ENCODE measurements around the gene ZNF787. TPM values are rescaled to one million over a fixed set of nuclear protein-coding genes. Genes with fewer than 3 reads are reported as not detected.

Gene ZNF787
- total RNA-seq, result 25.0 TPM

DNA sequence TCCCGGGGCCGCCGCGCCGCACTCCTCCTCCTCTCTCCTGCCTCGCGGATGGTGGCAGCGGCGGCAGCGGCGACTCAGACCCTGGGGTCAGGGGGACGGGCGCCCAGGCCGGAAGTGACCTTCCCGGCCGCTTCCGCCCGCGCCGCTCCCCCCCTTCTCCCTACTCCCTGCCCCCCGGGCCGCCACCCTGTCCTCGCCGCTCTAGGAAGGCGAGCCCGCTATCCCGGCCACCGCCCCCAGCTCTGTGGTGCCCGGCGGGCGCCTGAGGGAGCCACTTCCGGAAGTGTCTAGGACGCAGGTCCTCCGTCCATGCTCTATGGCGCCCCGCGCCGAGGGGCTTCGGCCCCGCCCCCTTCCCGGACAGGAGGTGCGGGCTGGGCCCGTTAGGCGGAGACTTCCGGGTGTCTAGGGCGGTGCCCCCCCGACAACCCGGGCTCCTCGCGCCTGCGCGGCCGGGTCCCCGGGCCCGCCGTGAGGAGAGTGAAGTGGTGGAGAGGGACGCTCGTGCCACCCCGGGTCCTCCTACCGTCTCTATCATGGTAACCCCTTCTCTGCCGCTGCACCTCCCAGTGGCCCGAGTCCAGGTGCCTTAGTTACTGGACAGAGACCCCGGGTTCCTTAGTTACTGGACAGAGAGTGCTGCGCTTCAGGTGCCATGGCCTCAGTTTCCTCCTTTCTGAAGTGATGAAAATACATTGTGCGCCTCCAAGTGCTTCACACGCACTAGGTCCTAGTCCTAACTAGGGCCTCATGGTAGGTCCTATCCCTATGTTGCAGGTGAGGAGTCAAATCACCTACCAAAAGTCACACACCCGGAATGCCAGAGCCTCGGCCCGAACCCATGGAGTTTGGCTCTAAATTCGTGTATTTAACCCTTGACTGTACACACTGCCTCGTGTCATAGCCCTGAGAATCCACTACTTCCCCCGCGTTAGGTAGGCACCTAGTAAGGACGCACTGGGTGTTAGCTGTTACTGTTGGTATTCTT lies at the start of gene ZNF787:
TSS of gene ZNF787 (minus strand) at position 116 of the 988 bp plus-strand sequence. CDS start 18,078 bp downstream, outside the sequence.
- Histone ChIP-seq H3K27me3 (ENCODE audit: insufficient read depth, low read length) (no peaks in the 10 kb centered on the region), H3K9me3 (ENCODE audit: low read depth, low read length) (no peaks in the 10 kb centered on the region), H3K4me3 (ENCODE audit: low read length) (peak within 1 kb of the TSS; percentile 60), H3K4me1 (ENCODE audit: insufficient read depth, low read length) (peaks cover 31% of the 10 kb centered on the region)

DNA sequence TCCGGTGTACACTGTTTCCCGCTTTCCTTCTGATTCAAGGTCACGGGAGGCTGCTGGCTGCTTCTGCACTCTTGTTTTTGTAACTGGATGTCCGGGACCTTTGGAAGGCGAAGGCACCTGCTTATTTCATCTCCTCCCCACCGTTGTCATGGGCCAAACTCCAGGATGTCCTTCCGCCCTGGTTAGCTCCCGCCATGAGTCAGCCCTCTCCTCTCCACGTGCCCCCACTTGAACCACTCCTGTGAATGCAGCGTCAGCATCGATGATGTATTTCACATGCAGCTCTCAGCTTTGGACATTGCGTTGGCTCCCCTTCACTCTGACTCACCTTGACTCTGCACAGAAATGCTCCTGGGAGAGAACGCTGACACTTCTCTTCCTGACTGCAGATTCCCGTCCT lies 49.2 kb upstream of the ZNF787 start:
- no peaks in the 10 kb centered on the region for H3K27me3 ChIP-seq (ENCODE audit: insufficient read depth, low read length)
- no peaks in the 10 kb centered on the region for H3K9me3 ChIP-seq (ENCODE audit: low read depth, low read length)
- H3K4me1 ChIP-seq (ENCODE audit: insufficient read depth, low read length), result no peaks in the 10 kb centered on the region
- H3K4me3 ChIP-seq (ENCODE audit: low read length), result no peak overlapping the region

DNA sequence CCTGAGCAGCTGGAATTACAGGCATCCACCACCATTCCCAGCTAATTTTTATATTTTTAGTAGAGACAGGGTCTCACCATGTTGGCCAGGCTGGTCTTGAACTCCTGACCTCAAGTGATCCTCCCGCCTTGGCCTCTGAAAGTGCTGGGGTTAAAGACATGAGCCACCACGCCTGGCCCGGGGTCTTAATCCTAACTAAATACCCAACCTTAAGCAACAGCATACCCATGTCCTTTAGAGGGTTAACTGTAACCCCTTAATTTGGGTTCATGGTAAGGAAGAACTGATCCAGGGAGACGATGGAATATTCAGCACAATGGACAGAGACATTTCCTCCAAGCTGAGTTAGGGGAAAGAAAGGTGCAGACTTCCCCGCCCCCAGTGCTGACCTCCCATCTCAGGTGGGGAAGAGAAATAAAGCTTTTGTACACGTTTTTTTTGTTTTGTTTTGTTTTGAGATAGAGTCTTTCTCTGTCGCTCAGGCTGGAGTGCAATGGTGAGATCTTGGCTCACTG lies 46.0 kb upstream of the ZNF787 start:
- H3K4me1 ChIP-seq (ENCODE audit: insufficient read depth, low read length), result no peaks in the 10 kb centered on the region
- no peaks in the 10 kb centered on the region for H3K9me3 ChIP-seq (ENCODE audit: low read depth, low read length)
- no peak overlapping the region for H3K4me3 ChIP-seq (ENCODE audit: low read length)
- H3K27me3 ChIP-seq (ENCODE audit: insufficient read depth, low read length), result no peaks in the 10 kb centered on the region

DNA sequence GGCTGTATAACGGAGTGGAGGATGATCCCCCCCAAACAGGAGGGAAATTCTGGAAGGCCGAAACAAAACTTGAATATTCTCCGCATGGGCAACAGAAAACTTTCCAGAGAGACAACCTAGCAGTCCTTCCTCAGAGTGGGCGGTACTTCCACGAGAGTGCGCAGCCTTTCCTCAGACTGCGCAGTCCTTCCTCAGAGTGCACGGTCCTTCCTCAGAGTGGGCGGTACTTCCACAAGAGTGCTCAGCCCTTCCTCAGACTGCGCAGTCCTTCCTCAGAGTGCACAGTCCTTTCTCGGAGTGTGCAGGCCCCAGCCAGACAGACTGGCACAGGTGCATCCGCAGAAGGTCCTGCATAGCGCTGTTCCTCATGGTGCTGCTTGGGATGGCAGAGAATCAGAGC lies 42.0 kb upstream of the ZNF787 start:
- Histone ChIP-seq H3K9me3 (ENCODE audit: low read depth, low read length) (no peaks in the 10 kb centered on the region), H3K27me3 (ENCODE audit: insufficient read depth, low read length) (no peaks in the 10 kb centered on the region), H3K4me1 (ENCODE audit: insufficient read depth, low read length) (no peaks in the 10 kb centered on the region), H3K4me3 (ENCODE audit: low read length) (no peak overlapping the region)

DNA sequence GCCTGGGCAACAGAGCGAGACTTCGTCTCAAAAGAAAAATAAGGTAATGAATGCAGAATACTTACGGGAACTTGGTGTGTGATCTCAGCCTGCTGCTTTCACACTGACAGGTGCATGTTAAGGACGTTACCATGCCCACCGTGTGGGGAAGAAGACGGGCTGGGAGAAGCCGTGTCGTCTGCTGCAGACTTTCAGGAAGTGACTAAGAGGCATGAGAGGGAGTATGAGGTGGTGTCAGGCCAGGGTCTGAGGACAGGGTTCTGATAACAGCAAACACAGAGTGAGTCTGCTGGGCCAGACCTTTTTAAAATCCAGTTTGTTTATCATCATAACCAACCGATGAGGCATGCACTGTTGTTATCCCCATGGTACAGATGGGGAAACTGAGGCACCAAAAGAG lies 41.2 kb upstream of the ZNF787 start:
- no peak overlapping the region for H3K4me3 ChIP-seq (ENCODE audit: low read length)
- no peaks in the 10 kb centered on the region for H3K9me3 ChIP-seq (ENCODE audit: low read depth, low read length)
- H3K27me3 ChIP-seq (ENCODE audit: insufficient read depth, low read length), result no peaks in the 10 kb centered on the region
- H3K4me1 ChIP-seq (ENCODE audit: insufficient read depth, low read length), result no peaks in the 10 kb centered on the region

DNA sequence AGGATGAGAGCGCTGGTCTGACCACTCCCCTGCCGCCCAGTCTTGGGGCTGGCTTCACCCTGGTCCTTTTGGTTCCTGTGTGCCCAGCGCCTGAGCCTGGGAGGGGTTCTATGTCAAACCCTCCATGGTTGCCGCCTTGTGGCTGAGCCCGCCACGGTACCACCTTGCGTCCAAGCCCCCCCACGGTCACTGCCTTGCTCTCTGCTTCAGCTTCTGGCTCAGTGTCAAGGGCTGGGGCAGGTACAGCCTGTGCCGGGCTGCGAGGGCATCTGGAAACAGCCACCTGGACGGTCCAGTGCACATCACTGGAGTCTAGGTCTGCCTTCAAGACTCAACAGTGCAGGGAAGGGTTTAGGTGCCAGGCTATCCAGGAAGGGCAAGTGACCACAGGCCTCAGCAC lies 40.4 kb upstream of the ZNF787 start:
- Histone ChIP-seq H3K27me3 (ENCODE audit: insufficient read depth, low read length) (no peaks in the 10 kb centered on the region), H3K4me1 (ENCODE audit: insufficient read depth, low read length) (no peaks in the 10 kb centered on the region), H3K4me3 (ENCODE audit: low read length) (no peak overlapping the region), H3K9me3 (ENCODE audit: low read depth, low read length) (no peaks in the 10 kb centered on the region)

DNA sequence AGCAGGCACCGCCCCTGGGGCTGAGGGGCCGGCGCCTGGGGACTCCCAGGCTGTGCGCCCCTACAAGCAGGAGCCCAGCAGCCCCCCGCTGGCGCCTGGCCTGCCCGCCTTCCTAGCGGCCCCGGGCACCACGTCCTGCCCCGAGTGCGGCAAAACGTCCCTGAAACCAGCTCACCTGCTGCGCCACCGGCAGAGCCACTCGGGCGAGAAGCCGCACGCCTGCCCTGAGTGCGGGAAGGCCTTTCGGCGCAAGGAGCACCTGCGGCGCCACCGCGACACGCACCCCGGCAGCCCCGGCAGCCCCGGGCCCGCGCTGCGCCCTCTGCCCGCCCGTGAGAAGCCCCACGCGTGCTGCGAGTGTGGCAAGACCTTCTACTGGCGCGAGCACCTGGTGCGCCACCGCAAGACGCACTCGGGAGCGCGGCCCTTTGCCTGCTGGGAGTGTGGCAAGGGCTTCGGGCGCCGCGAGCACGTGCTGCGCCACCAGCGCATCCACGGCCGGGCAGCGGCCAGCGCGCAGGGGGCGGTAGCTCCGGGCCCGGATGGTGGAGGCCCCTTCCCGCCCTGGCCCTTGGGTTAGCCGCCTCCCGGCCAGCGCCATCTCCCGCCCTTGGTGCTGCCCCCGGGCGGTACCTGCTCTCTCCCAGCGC lies 38.7 kb upstream of the ZNF787 start:
- Histone ChIP-seq H3K9me3 (ENCODE audit: low read depth, low read length) (no peaks in the 10 kb centered on the region), H3K4me1 (ENCODE audit: insufficient read depth, low read length) (no peaks in the 10 kb centered on the region), H3K4me3 (ENCODE audit: low read length) (no peak overlapping the region), H3K27me3 (ENCODE audit: insufficient read depth, low read length) (no peaks in the 10 kb centered on the region)

DNA sequence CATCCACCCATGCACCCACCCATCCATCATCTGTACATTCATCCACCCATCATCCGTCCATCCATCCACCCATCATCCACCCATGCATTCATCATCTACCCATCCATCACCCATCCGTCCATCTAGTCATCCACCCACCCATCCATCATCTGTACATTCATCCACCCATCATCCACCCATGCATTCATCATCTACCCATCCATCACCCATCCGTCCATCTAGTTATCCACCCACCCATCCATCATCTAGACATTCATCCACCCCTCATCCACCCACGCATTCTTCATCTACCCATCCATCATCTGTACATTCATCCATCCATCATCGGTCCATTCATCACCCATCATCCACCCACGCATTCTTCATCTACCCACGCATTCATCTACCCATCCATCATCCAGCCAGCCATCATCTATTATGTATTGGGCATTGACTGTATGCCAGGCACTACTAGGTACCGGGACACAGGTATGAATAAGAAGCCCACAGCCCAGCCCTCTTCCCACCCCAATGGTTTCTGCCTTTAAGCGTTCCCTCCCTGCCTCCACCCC lies 38.0 kb upstream of the ZNF787 start:
- Histone ChIP-seq H3K4me3 (ENCODE audit: low read length) (no peak overlapping the region), H3K27me3 (ENCODE audit: insufficient read depth, low read length) (no peaks in the 10 kb centered on the region), H3K4me1 (ENCODE audit: insufficient read depth, low read length) (no peaks in the 10 kb centered on the region), H3K9me3 (ENCODE audit: low read depth, low read length) (no peaks in the 10 kb centered on the region)

DNA sequence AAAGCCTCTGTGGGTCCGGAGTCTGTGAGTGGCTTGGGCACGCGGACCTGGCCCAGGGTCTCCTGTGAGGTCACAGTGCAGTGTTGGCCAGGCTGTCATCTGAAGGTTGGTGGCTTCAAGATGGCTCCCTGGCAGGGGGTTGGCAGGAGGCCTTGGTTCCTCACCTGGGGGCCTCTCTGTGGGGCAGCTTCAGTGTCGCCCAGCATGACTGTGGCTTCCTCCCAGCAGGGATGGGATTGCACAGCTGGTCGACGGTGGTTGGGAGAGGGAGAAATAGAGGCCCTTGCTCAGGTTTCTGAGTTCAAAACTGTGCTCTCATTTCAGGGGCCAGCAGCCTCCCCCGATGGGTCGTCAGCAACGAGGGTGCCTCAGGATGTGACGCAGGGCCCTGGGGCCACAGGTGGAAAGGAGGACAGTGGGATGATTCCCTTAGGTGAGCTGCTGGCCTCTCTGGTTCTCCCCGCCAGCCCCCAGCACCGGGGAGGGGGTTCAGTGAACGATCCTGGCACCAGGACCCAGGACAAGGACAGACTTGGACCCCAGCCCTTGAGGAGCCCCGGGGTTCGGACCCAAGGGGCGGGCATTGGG lies 37.2 kb upstream of the ZNF787 start:
- no peak overlapping the region for H3K4me3 ChIP-seq (ENCODE audit: low read length)
- no peaks in the 10 kb centered on the region for H3K27me3 ChIP-seq (ENCODE audit: insufficient read depth, low read length)
- no peaks in the 10 kb centered on the region for H3K4me1 ChIP-seq (ENCODE audit: insufficient read depth, low read length)
- no peaks in the 10 kb centered on the region for H3K9me3 ChIP-seq (ENCODE audit: low read depth, low read length)

DNA sequence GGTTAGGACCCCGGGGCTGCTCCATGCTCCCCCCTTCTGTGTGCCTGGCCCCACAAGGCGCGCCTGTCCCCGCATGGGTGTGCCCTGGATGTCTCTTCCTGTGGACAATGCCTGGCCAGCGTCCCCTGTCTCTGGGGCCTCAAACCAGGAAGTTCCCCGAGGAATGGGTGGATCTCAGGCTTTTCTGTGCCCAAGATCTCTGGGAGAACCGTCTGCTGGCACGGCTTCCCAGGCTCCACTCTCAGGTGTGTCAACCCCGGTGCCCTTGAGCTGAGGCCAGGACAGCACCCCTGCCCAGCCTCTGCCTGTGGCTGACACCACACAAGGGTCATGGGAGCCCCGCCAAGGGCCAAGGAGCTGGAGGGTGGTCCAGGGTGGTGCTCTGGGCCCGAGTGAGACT lies 35.7 kb upstream of the ZNF787 start:
- no peaks in the 10 kb centered on the region for H3K4me1 ChIP-seq (ENCODE audit: insufficient read depth, low read length)
- no peak overlapping the region for H3K4me3 ChIP-seq (ENCODE audit: low read length)
- no peaks in the 10 kb centered on the region for H3K9me3 ChIP-seq (ENCODE audit: low read depth, low read length)
- no peaks in the 10 kb centered on the region for H3K27me3 ChIP-seq (ENCODE audit: insufficient read depth, low read length)

DNA sequence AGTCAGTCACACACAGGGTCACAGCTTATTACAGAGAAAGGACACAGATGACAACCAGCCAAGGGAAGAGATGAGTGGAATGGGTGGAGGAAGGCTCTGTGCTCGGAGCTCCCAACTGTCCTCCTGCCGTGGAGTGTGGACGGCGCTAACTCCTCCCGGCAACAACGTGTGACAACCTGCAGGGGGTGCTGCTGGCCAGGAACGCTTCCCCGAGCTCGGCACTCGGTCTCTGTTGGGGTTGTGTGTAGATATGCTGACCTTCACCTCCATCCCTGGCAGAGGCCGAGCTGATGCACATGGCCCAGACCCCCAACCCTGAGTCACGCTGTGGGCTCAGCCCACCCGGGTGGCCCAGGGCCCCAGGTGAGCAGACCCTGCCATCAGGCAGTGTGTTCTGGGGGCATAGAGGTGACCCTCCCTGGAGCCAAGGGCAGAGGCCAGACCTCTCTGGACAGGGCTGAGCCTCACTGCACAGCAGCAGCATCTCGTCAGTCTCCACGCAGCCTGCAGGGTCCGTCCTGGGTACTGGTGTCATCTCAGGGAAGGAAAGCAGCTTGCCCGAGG lies 34.1 kb upstream of the ZNF787 start:
- H3K9me3 ChIP-seq (ENCODE audit: low read depth, low read length), result no peaks in the 10 kb centered on the region
- H3K27me3 ChIP-seq (ENCODE audit: insufficient read depth, low read length), result no peaks in the 10 kb centered on the region
- H3K4me1 ChIP-seq (ENCODE audit: insufficient read depth, low read length), result no peaks in the 10 kb centered on the region
- H3K4me3 ChIP-seq (ENCODE audit: low read length), result no peak overlapping the region

DNA sequence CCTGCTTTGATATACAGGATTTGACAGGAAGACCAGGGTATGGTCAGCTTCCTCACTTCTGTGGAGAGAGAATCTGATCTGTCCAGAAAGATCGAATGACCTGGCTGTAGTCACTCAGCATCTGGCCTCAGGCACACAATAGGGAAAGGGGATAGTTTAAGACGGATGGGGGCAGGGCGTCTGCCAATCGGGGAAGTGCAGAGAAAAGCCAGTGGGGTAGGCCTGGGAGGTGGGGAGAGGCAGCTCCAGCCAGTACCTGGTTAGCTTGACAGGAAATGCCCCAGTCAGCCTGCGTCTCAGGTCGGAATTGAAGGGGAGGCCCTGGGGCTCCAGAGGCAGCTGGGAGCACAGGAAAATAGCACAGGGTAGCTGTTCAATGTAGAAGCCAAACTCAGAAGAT lies 32.4 kb upstream of the ZNF787 start:
- Histone ChIP-seq H3K9me3 (ENCODE audit: low read depth, low read length) (no peaks in the 10 kb centered on the region), H3K27me3 (ENCODE audit: insufficient read depth, low read length) (no peaks in the 10 kb centered on the region), H3K4me3 (ENCODE audit: low read length) (no peak overlapping the region), H3K4me1 (ENCODE audit: insufficient read depth, low read length) (no peaks in the 10 kb centered on the region)

DNA sequence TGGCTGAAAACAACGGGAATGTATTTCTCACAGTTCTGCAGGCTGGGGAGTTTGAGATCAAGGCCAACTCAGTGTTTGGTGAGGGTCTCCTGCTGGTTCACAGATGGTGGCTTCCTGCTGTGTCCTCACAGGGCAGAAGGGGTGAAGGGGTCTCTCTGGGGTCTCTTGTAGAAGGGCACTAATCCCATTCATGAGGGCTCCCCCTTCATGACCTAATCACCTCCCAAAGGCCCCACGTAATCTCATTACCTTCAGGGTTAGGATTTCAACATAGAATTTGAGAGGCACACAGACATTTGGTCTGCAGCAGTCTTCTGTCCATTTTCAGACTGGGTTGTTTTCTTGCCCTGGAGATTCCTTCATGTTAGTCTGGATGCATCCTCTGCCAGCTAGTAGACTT lies 31.5 kb upstream of the ZNF787 start:
- Histone ChIP-seq H3K4me3 (ENCODE audit: low read length) (no peak overlapping the region), H3K4me1 (ENCODE audit: insufficient read depth, low read length) (no peaks in the 10 kb centered on the region), H3K27me3 (ENCODE audit: insufficient read depth, low read length) (no peaks in the 10 kb centered on the region), H3K9me3 (ENCODE audit: low read depth, low read length) (no peaks in the 10 kb centered on the region)

DNA sequence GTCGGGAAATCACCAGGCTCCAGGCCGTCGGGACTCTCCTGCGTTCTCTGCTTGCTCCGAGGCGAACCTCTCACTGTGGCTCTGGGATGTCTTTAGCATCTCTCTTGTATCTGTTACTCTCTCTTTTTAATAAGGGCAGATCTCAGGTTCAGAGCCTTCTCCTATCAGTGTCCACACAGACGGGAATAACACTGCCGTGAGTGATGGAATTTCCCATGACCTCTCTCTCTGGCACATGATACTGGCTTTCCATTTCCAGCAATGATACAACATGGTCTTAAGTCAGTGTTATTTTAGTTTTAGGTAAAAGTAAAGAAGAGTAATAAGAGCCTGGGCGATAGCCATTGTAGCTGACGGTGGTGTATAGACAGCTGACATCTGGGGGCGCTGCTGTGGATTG lies 29.3 kb upstream of the ZNF787 start:
- H3K4me1 ChIP-seq (ENCODE audit: insufficient read depth, low read length), result no peaks in the 10 kb centered on the region
- no peak overlapping the region for H3K4me3 ChIP-seq (ENCODE audit: low read length)
- no peaks in the 10 kb centered on the region for H3K27me3 ChIP-seq (ENCODE audit: insufficient read depth, low read length)
- H3K9me3 ChIP-seq (ENCODE audit: low read depth, low read length), result no peaks in the 10 kb centered on the region

DNA sequence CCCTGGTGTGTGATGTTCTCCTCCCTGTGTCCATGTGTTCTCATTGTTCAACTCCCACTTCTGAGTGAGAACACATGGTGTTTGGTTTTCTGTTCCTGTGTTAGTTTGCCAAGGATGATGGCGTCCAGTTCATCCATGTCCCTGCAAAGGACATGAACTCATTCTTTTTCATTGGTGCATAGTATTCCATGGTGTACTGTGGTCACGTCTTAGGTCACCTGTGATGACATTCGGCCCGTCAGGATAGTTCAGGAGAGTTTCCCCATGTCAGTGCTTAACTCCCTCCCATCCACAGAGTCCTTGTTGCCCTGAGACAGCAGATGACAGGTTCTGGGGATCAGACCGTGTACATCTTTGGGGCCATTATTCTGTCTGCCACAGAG lies 28.6 kb upstream of the ZNF787 start:
- no peaks in the 10 kb centered on the region for H3K9me3 ChIP-seq (ENCODE audit: low read depth, low read length)
- H3K27me3 ChIP-seq (ENCODE audit: insufficient read depth, low read length), result no peaks in the 10 kb centered on the region
- H3K4me1 ChIP-seq (ENCODE audit: insufficient read depth, low read length), result no peaks in the 10 kb centered on the region

More for the DNA sequence above, 28.6 kb upstream of the ZNF787 start:
- H3K4me3 ChIP-seq (ENCODE audit: low read length), result no peak overlapping the region

Measured in mononuclear cell (primary cell).